Hepatic stellate cell (primary cell): Measurements from ENCODE around the gene ZNF432.

Experiments
- DNase-seq: peaks from one replicate; pipeline ENCODE4 v3.0.0; 2011; ENCODE audit warnings: low spot score

ZNF432 gene

GRCh38 chr19:52007806-52008557 lies 40.7 kb downstream of the ZNF432 start, which contains the start of gene ZNF615:
ZNF615 (minus strand) TSS chr19:52008211; CDS start chr19:52003711, 4,500 bp downstream.
- DNase-seq, result peak; percentile 71

- DNase-seq, result peak; percentile 7
These were observed 41.2 kb downstream of the ZNF432 start for GRCh38 chr19:52007451-52007805.

GRCh38 chr19:51994048-51994644 lies 54.5 kb downstream of the ZNF432 start:
- no peak for DNase-seq

GRCh38 chr19:51993422-51993821 lies 55.2 kb downstream of the ZNF432 start:
- no peak for DNase-seq

- peak; percentile 76 for DNase-seq
These were observed 62.0 kb downstream of the ZNF432 start, which contains the start of gene ZNF350 for GRCh38 chr19:51986309-51987291. ZNF350 (minus strand) TSS chr19:51986840; CDS start chr19:51974360, 12,480 bp downstream.

- DNase-seq, result no peak
These were observed 65.3 kb downstream of the ZNF432 start for GRCh38 chr19:51983361-51983760.
